Body of pancreas (tissue), 4 donors: ENCODE results near the gene SGK1.

ENCODE experiments used
- POLR2A ChIP-seq, 3 donors: fragments of 450-650 bp; IDR thresholded peaks; one replicate each; pipeline ENCODE4 v1.6.1; 2016; ENCODE audit warnings: antibody characterized with exemption in 3 of 3, mild to moderate bottlenecking in 2 of 3
- TF ChIP-seq, protein P1 (sequence below), 7 experiments: fragments of 450-650 bp in 4 of 7; fragments of 200-600 bp in 3 of 7; sonication (generic) in 3 of 7; IDR thresholded peaks; one replicate each; pipeline ENCODE4 v1.5.1; 2016 to 2019; ENCODE audit warnings: antibody characterized with exemption in 7 of 7

DNA sequence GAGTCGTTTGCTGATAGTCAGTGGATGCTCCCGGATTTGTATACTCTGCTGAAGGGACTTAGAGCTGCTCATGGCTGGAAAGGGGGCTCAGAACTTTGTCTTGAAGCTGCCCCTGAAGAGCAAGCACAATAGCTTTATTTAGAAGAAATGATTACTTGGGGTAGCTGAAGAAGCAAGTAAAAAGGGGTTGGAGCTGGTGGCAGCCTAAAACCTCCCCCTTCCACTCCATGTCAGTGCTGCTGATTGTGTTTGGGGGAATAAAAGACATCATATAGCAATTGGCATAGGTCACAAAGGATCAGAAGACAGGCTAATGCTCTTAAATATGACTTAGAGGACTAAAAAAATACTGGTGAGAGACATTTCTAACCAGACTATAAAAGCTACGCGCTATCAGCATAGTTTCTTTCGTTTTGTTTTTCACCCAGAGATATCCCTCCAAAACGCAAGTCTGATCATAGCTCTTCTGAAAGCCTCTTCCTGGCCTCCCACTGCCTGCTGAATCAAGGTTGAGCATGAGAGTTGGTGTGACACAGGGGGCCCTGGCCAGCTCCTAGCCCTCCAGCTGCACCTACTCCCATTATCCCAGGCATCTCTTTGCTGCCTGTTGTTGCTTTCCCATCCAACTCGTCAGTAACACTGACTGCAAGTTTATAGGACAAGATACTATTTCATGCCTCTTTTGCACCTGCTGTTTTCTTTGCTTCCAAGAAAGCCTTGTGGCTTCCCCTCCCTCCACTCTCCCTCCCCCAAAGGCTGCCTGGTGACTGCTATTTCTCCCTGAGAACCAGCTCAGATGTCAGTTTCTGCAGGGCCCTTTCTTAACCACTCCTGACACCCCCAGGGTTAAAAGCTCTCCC, 33.9 kb upstream of the SGK1 start:
- TF ChIP-seq POLR2A (IDR thresholded peaks at IDR 0.05): no peak
- TF ChIP-seq, protein P1, sequence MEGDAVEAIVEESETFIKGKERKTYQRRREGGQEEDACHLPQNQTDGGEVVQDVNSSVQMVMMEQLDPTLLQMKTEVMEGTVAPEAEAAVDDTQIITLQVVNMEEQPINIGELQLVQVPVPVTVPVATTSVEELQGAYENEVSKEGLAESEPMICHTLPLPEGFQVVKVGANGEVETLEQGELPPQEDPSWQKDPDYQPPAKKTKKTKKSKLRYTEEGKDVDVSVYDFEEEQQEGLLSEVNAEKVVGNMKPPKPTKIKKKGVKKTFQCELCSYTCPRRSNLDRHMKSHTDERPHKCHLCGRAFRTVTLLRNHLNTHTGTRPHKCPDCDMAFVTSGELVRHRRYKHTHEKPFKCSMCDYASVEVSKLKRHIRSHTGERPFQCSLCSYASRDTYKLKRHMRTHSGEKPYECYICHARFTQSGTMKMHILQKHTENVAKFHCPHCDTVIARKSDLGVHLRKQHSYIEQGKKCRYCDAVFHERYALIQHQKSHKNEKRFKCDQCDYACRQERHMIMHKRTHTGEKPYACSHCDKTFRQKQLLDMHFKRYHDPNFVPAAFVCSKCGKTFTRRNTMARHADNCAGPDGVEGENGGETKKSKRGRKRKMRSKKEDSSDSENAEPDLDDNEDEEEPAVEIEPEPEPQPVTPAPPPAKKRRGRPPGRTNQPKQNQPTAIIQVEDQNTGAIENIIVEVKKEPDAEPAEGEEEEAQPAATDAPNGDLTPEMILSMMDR (IDR thresholded peaks at IDR 0.05): no peak
